HepG2 (cell line): ENCODE measurements around the gene FAM221B. TPM values are rescaled to one million over a fixed set of nuclear protein-coding genes. Genes with fewer than 3 reads are reported as not detected.

ENCODE experiments used
- CREB1 ChIP-seq, 2 experiments: fragments of 450-650 bp in 1 of 2; IDR thresholded peaks; 2 replicates each; pipeline ENCODE4 v1.6.1; 2016 to 2017; ENCODE audit warnings: control low read depth in 1 of 2, mild to moderate bottlenecking in 1 of 2, missing compliant biosample characterization in 1 of 2, missing genetic modification characterization in 1 of 2
- CREM ChIP-seq, 2 experiments: sonication (generic) in 1 of 2; formaldehyde crosslinking in 1 of 2; IDR thresholded peaks; 2 replicates each; pipeline versions ENCODE4 v1.4.0 to v1.6.1; 2016 to 2020; ENCODE audit warnings: antibody characterized with exemption in 1 of 2, mild to moderate bottlenecking in 1 of 2, missing genetic modification reagents in 1 of 2
- FOSL2 ChIP-seq: sonication (generic); formaldehyde crosslinking; IDR thresholded peaks from 2 replicates; pipeline ENCODE4 v1.4.0; 2020; ENCODE audit warnings: missing genetic modification reagents
- HDAC1 ChIP-seq: sonication (generic); formaldehyde crosslinking; IDR thresholded peaks from 2 replicates; pipeline ENCODE4 v1.5.1; 2020; ENCODE audit warnings: mild to moderate bottlenecking, missing genetic modification reagents
- HNF4A ChIP-seq: sonication (generic); formaldehyde crosslinking; IDR thresholded peaks from 2 replicates; pipeline ENCODE4 v1.4.0; 2020; ENCODE audit warnings: missing genetic modification reagents
- ISX ChIP-seq: sonication (generic); formaldehyde crosslinking; conservative IDR thresholded peaks from 2 replicates; pipeline ENCODE4 v1.5.0; 2020; ENCODE audit warnings: missing genetic modification reagents
- LCORL ChIP-seq, 2 experiments: fragments of 450-650 bp in 1 of 2; sonication (generic) in 1 of 2; formaldehyde crosslinking in 1 of 2; IDR thresholded peaks; 2 replicates each; pipeline versions ENCODE4 v1.5.0 to v1.6.1; 2017 to 2020; ENCODE audit warnings: antibody characterized with exemption in 1 of 2, missing genetic modification reagents in 1 of 2
- NR2F6 ChIP-seq, 2 experiments: IDR thresholded peaks; 2 replicates each; pipeline ENCODE4 v1.6.1; 2016; ENCODE audit warnings: antibody characterized with exemption in 1 of 2, mild to moderate bottlenecking in 1 of 2
- RAD51 ChIP-seq: fragments of 450-650 bp; IDR thresholded peaks from 2 replicates; pipeline ENCODE4 v1.6.1; 2016; ENCODE audit warnings: borderline replicate concordance
- REPIN1 ChIP-seq: sonication (generic); formaldehyde crosslinking; IDR thresholded peaks from 2 replicates; pipeline ENCODE4 v1.8.0; 2022; ENCODE audit warnings: missing genetic modification reagents, low read depth, mild to moderate bottlenecking, borderline replicate concordance
- RXRA ChIP-seq: sonication (generic); formaldehyde crosslinking; IDR thresholded peaks from 2 replicates; pipeline ENCODE4 v1.5.1; 2020; ENCODE audit warnings: missing genetic modification reagents
- SRSF4 ChIP-seq: fragments of 200-400 bp; formaldehyde crosslinking; IDR thresholded peaks from one replicate; pipeline ENCODE4 v1.6.1; 2018; ENCODE audit warnings: mild to moderate bottlenecking, low read depth, low read length, moderate library complexity; ENCODE audit not compliant: poor library complexity, severe bottlenecking
- ZNF331 ChIP-seq: sonication (generic); formaldehyde crosslinking; IDR thresholded peaks from 2 replicates; pipeline ENCODE4 v1.4.0; 2020; ENCODE audit warnings: missing genetic modification reagents
- ZNF432 ChIP-seq: sonication (generic); formaldehyde crosslinking; IDR thresholded peaks from 2 replicates; pipeline ENCODE4 v1.5.0; 2020; ENCODE audit warnings: missing genetic modification reagents, mild to moderate bottlenecking, borderline replicate concordance
- ZNF891 ChIP-seq: sonication (generic); formaldehyde crosslinking; IDR thresholded peaks from 2 replicates; pipeline ENCODE4 v1.5.0; 2020; ENCODE audit warnings: mild to moderate bottlenecking, missing genetic modification reagents
- polyA plus RNA-seq, 8 experiments: library from polyadenylated mRNA; depleted of rRNA in 3 of 8; stranded (reverse) in 7 of 8; unstranded in 1 of 8; fragments of >200 nt; fragmentation: Illumina TruSeq in 4 of 8; extraction: Trizol in 4 of 8; gene quantifications; 2 replicates each; pipeline versions ENCODE4 v1.2.1 to v1.2.3, GENCODE V29; 2011 to 2016; ENCODE audit warnings: low read depth in 4 of 8, missing spikeins in 1 of 8, mixed read lengths in 1 of 8; ENCODE audit not compliant: insufficient read depth in 1 of 8
- total RNA-seq, 5 experiments: library from RNA; depleted of rRNA; stranded (reverse); fragments of >200 nt; fragmentation: Illumina TruSeq; extraction: Trizol; gene quantifications; 2 replicates each; pipeline ENCODE4 v1.2.3, GENCODE V29; 2016; ENCODE audit warnings: low read depth in 1 of 5
- TF ChIP-seq, protein P1 (sequence below): IDR thresholded peaks from 2 replicates; pipeline ENCODE4 v1.6.1; 2016; ENCODE audit warnings: low read depth, missing genetic modification reagents, missing compliant biosample characterization
- TF ChIP-seq, protein P2 (sequence below): IDR thresholded peaks from 2 replicates; pipeline ENCODE4 v1.4.0; 2020; ENCODE audit warnings: mild to moderate bottlenecking, missing genetic modification reagents

FAM221B gene
- total and polyA plus RNA-seq, 2 of the 13 experiments (the other 11 are each of a cell fraction or from before 2014, with no cell fraction given): not detected

DNA sequence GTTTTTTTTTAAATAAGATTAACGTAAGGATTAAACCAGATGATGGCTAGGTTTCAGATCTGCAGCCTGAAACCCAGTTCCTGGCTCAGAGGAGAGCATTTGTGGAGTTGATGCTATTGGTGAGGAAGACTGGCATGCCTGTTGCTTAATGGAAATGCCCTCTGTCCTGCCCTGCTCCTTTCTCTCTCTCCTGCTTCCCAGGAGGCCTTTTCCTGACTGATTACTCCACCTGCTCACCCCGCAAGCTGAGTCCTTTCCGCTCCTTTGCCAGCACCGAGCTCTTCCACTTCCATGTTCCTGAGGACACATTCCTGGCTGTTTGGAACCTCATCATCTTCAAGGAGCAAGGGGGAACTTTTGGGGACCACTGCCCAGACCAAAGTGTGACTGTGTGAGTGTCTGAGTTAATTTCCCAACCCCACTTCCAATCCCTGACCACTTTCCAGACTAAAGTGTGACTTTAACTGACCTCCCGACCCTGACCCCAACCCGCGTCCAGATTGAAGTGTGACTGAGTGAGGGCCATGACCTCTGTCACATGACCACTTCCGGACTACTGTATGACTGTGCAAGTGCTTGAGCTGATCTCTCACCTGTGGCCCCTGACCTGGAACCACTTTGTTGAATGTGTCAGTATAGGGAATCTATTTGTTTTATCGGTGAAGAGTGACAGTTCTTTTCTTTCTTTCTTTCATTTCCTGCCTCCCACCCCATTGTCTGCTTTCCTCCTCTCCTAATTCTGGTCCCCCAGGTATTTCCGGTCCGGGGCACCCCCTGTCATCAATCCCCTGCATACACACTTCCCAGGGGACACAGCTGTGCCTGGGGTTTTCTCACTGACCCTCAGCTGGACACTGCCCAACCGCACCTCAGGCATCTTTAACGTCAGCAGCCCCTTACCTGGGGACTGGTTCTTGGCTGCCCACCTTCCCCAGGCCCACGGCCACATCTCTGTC, 6.0 kb upstream of the FAM221B start (continued):
- TF ChIP-seq, protein P1, sequence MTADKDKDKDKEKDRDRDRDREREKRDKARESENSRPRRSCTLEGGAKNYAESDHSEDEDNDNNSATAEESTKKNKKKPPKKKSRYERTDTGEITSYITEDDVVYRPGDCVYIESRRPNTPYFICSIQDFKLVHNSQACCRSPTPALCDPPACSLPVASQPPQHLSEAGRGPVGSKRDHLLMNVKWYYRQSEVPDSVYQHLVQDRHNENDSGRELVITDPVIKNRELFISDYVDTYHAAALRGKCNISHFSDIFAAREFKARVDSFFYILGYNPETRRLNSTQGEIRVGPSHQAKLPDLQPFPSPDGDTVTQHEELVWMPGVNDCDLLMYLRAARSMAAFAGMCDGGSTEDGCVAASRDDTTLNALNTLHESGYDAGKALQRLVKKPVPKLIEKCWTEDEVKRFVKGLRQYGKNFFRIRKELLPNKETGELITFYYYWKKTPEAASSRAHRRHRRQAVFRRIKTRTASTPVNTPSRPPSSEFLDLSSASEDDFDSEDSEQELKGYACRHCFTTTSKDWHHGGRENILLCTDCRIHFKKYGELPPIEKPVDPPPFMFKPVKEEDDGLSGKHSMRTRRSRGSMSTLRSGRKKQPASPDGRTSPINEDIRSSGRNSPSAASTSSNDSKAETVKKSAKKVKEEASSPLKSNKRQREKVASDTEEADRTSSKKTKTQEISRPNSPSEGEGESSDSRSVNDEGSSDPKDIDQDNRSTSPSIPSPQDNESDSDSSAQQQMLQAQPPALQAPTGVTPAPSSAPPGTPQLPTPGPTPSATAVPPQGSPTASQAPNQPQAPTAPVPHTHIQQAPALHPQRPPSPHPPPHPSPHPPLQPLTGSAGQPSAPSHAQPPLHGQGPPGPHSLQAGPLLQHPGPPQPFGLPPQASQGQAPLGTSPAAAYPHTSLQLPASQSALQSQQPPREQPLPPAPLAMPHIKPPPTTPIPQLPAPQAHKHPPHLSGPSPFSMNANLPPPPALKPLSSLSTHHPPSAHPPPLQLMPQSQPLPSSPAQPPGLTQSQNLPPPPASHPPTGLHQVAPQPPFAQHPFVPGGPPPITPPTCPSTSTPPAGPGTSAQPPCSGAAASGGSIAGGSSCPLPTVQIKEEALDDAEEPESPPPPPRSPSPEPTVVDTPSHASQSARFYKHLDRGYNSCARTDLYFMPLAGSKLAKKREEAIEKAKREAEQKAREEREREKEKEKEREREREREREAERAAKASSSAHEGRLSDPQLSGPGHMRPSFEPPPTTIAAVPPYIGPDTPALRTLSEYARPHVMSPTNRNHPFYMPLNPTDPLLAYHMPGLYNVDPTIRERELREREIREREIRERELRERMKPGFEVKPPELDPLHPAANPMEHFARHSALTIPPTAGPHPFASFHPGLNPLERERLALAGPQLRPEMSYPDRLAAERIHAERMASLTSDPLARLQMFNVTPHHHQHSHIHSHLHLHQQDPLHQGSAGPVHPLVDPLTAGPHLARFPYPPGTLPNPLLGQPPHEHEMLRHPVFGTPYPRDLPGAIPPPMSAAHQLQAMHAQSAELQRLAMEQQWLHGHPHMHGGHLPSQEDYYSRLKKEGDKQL (CRISPR knock-in tag): peak; percentile 49; the same call in 1 of the 2 replicates
- TF ChIP-seq HDAC1: peak; percentile 58; the same call in 1 of the 2 replicates
- no peak for TF ChIP-seq REPIN1 (CRISPR knock-in tag)
- peak; percentile 17; the same call in 1 of the 2 replicates for TF ChIP-seq CREM (IDR thresholded peaks at IDR 0.05)
- TF ChIP-seq CREM (CRISPR knock-in tag; IDR thresholded peaks at IDR 0.05): no peak
- peak; percentile 78 for TF ChIP-seq RXRA
- TF ChIP-seq NR2F6 (IDR thresholded peaks at IDR 0.05): peak; percentile 97
- TF ChIP-seq NR2F6 (CRISPR knock-in tag; IDR thresholded peaks at IDR 0.05): peak; percentile 97
- no peak for TF ChIP-seq ISX (CRISPR knock-in tag)
- TF ChIP-seq ZNF432 (CRISPR knock-in tag): no peak
- TF ChIP-seq LCORL (IDR thresholded peaks at IDR 0.05): no peak
- TF ChIP-seq LCORL (CRISPR knock-in tag; IDR thresholded peaks at IDR 0.05): 0 out of 2 replicates have a peak, but pooled peaks have one; percentile 18
- TF ChIP-seq CREB1 (IDR thresholded peaks at IDR 0.05): peak; percentile 49
- no peak for TF ChIP-seq CREB1 (CRISPR knock-in tag; IDR thresholded peaks at IDR 0.05)
- TF ChIP-seq HNF4A (CRISPR knock-in tag): peak; percentile 73
- peak; percentile 41; the same call in 1 of the 2 replicates for TF ChIP-seq RAD51
- TF ChIP-seq, protein P2, sequence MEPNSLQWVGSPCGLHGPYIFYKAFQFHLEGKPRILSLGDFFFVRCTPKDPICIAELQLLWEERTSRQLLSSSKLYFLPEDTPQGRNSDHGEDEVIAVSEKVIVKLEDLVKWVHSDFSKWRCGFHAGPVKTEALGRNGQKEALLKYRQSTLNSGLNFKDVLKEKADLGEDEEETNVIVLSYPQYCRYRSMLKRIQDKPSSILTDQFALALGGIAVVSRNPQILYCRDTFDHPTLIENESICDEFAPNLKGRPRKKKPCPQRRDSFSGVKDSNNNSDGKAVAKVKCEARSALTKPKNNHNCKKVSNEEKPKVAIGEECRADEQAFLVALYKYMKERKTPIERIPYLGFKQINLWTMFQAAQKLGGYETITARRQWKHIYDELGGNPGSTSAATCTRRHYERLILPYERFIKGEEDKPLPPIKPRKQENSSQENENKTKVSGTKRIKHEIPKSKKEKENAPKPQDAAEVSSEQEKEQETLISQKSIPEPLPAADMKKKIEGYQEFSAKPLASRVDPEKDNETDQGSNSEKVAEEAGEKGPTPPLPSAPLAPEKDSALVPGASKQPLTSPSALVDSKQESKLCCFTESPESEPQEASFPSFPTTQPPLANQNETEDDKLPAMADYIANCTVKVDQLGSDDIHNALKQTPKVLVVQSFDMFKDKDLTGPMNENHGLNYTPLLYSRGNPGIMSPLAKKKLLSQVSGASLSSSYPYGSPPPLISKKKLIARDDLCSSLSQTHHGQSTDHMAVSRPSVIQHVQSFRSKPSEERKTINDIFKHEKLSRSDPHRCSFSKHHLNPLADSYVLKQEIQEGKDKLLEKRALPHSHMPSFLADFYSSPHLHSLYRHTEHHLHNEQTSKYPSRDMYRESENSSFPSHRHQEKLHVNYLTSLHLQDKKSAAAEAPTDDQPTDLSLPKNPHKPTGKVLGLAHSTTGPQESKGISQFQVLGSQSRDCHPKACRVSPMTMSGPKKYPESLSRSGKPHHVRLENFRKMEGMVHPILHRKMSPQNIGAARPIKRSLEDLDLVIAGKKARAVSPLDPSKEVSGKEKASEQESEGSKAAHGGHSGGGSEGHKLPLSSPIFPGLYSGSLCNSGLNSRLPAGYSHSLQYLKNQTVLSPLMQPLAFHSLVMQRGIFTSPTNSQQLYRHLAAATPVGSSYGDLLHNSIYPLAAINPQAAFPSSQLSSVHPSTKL (CRISPR knock-in tag): peak; percentile 67; the same call in 1 of the 2 replicates
- peak; percentile 58 for TF ChIP-seq FOSL2
- no peak for TF ChIP-seq ZNF891
- TF ChIP-seq ZNF331: no peak
- TF ChIP-seq SRSF4: no peak
